ENCODE data around the gene ERAP2.

DNA sequence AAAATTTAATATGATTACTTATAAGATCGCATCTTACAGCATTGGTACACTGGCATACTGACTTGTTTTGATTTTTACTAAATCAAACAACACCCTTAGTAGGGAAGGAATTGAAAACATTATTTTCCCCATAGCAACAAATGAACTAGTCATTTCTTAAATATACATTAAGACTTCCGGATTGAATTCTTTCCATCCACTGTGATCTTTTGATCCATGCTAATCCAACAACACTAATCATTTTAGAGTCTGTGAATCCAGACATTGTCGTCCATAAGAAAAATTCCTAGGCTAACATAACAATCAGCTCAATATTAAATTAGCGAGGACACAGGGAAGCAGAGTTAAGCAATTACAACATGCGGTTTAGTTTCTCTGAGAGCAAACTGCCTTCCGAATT, 47.0 kb upstream of the ERAP2 start:
- no peak for TF ChIP-seq POLR2A (IDR thresholded peaks at IDR 0.05)
- TF ChIP-seq, protein P1, sequence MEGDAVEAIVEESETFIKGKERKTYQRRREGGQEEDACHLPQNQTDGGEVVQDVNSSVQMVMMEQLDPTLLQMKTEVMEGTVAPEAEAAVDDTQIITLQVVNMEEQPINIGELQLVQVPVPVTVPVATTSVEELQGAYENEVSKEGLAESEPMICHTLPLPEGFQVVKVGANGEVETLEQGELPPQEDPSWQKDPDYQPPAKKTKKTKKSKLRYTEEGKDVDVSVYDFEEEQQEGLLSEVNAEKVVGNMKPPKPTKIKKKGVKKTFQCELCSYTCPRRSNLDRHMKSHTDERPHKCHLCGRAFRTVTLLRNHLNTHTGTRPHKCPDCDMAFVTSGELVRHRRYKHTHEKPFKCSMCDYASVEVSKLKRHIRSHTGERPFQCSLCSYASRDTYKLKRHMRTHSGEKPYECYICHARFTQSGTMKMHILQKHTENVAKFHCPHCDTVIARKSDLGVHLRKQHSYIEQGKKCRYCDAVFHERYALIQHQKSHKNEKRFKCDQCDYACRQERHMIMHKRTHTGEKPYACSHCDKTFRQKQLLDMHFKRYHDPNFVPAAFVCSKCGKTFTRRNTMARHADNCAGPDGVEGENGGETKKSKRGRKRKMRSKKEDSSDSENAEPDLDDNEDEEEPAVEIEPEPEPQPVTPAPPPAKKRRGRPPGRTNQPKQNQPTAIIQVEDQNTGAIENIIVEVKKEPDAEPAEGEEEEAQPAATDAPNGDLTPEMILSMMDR (IDR thresholded peaks at IDR 0.05), result no peak
